Kidney epithelial cell (primary cell): ENCODE measurements around the gene POU2F1. TPM values are rescaled to one million over a fixed set of nuclear protein-coding genes. Genes with fewer than 3 reads are reported as not detected.

Experiments used
- DNase-seq: peaks from one replicate; pipeline ENCODE4 v3.0.0-alpha.2; 2010; ENCODE audit warnings: low read depth
- H3K27me3 ChIP-seq: 2 replicates; pipeline ENCODE4 v1.6.0; 2011; ENCODE audit warnings: low read length; ENCODE audit not compliant: control insufficient read depth, insufficient read depth
- H3K36me3 ChIP-seq: 2 replicates; pipeline ENCODE4 v1.5.1; 2011; ENCODE audit warnings: low read length; ENCODE audit not compliant: control insufficient read depth, insufficient read depth
- H3K4me3 ChIP-seq: 2 replicates; pipeline ENCODE4 v1.5.1; 2011; ENCODE audit warnings: low read depth, mild to moderate bottlenecking, control low read depth, low read length
- CTCF ChIP-seq: IDR thresholded peaks from 2 replicates; pipeline ENCODE4 v1.5.1; 2011; ENCODE audit warnings: mild to moderate bottlenecking, moderate library complexity, low read length, control low read depth, inconsistent platforms; ENCODE audit not compliant: insufficient read depth, poor library complexity, severe bottlenecking
- total RNA-seq: library from RNA; depleted of rRNA; stranded (reverse); fragments of >200 nt; gene quantifications from 2 replicates; pipeline ENCODE4 v1.2.3, GENCODE V29; 2015

Gene POU2F1
- total RNA-seq, 1 donor from 2014 or later: 8.4 TPM

- no peak overlapping the region for H3K4me3 ChIP-seq
- DNase-seq: no peak
Observed at GRCh38 chr1:167476061-167476460, 255.4 kb downstream of the POU2F1 start.

More at GRCh38 chr1:167476061-167476460, 255.4 kb downstream of the POU2F1 start:
- Histone ChIP-seq H3K27me3 (peaks cover 3% of the 10 kb centered on the region), H3K36me3 (no peaks in the 10 kb centered on the region)
- TF ChIP-seq CTCF: no peak

Other genes with a start within 250 kb of the POU2F1 start
- 1.3 and 3.8 TPM in 2 replicates for gene ILDR2, start 245.3 kb upstream of the POU2F1 start, total RNA-seq
- gene MAEL, start 231.6 kb upstream of the POU2F1 start, total RNA-seq: 0.33 TPM in 1 of 2 replicates, not detected in the other
- gene GPA33, start 130.5 kb upstream of the POU2F1 start, total RNA-seq: not detected in 2 replicates
- gene STYXL2, start 126.8 kb upstream of the POU2F1 start, total RNA-seq: not detected in 2 replicates